Common myeloid progenitor, CD34-positive (primary cell): Measurements from ENCODE around the gene RIN3.

ENCODE experiments used
- CTCF ChIA-PET: fragments of 350-600 bp; sonication (Branson Sonifier 250); formaldehyde crosslinking; loops from one replicate; lab custom pipeline; 2021; ENCODE audit warnings: antibody characterized with exemption; lab: Charles Lee
- POLR2A ChIA-PET: fragments of 350-600 bp; sonication (Branson Sonifier 250); formaldehyde crosslinking; loops from one replicate; lab custom pipeline; 2021; ENCODE audit warnings: antibody characterized with exemption; lab: Charles Lee
- DNase-seq, 3 donors: peaks; one replicate each; pipeline versions ENCODE4 v3.0.0 to v3.0.0-alpha.2; 2013
- H3K27ac ChIP-seq, 2 experiments: 1 replicate in 1 of 2; 2 replicates in 1 of 2; pipeline ENCODE4 v1.7.0; 2013; ENCODE audit warnings: inconsistent platforms in 2 of 2, low read length in 2 of 2, mild to moderate bottlenecking in 2 of 2, low read depth in 1 of 2, moderate library complexity in 1 of 2; ENCODE audit not compliant: severe bottlenecking in 2 of 2, insufficient read depth in 1 of 2, poor library complexity in 1 of 2
- H3K27me3 ChIP-seq, 5 experiments: replicated peaks in 2 of 5; 1 replicate in 3 of 5; 2 replicates in 2 of 5; pipeline versions ENCODE4 v1.6.1 to v1.7.0; 2013; ENCODE audit warnings: low read length in 4 of 5, mild to moderate bottlenecking in 2 of 5, moderate library complexity in 2 of 5, inconsistent platforms in 1 of 5; ENCODE audit not compliant: insufficient read depth in 5 of 5, control insufficient read depth in 4 of 5
- H3K36me3 ChIP-seq, 4 experiments: 1 replicate in 2 of 4; 2 replicates in 2 of 4; pipeline versions ENCODE4 v1.6.1 to v1.7.0; 2013; ENCODE audit warnings: low read length in 3 of 4, control low read depth in 1 of 4, mild to moderate bottlenecking in 1 of 4; ENCODE audit not compliant: control insufficient read depth in 4 of 4, insufficient read depth in 4 of 4
- H3K4me1 ChIP-seq, 4 experiments: 1 replicate in 3 of 4; 2 replicates in 1 of 4; pipeline versions ENCODE4 v1.6.1 to v1.7.1; 2013; ENCODE audit warnings: low read length in 3 of 4, mild to moderate bottlenecking in 3 of 4, control low read depth in 1 of 4, inconsistent platforms in 1 of 4, moderate library complexity in 1 of 4; ENCODE audit not compliant: control insufficient read depth in 4 of 4, insufficient read depth in 4 of 4; ENCODE audit errors: control extremely low read depth in 1 of 4
- H3K4me3 ChIP-seq, 7 experiments: 1 replicate in 4 of 7; 2 replicates in 3 of 7; pipeline versions ENCODE4 v1.5.1 to v1.7.0; 2013; ENCODE audit warnings: mild to moderate bottlenecking in 7 of 7, low read length in 6 of 7, moderate library complexity in 6 of 7, inconsistent platforms in 2 of 7, low read depth in 2 of 7, control low read depth in 1 of 7; ENCODE audit not compliant: insufficient read depth in 4 of 7, control insufficient read depth in 1 of 7; ENCODE audit errors: extremely low read depth in 1 of 7
- H3K9me3 ChIP-seq, 5 experiments: 1 replicate in 4 of 5; 2 replicates in 1 of 5; pipeline versions ENCODE4 v1.6.1 to v1.7.1; 2013; ENCODE audit warnings: low read length in 4 of 5, mild to moderate bottlenecking in 2 of 5, inconsistent platforms in 1 of 5, low read depth in 1 of 5, moderate library complexity in 1 of 5; ENCODE audit not compliant: control insufficient read depth in 4 of 5, insufficient read depth in 2 of 5; ENCODE audit errors: control extremely low read depth in 1 of 5
- WGBS: methylation state at CpG from one replicate; pipeline ENCODE4 v1.1.5; 2013; ENCODE audit not compliant: insufficient coverage; 5-methylcytosine and 5-hydroxymethylcytosine counted together

RIN3 gene

DNA sequence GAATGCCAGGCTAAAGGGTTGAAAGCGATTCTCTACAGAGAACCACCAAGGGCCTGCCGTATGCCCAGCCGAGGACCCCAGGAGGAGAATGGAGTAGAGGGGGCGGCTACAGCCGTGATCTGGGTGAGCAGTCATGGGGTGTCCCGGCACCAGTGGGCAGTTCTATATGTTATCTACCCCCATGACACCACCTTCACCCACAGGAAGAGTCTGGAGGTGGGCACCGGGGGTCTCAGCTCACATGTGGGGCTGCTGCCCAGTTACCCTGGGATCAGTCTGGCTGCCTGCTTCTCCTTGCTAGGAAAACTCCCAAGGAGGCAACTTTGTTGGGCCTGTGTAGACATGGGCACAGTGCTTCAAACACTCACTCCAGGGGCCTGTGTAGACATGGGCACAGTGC lies 135.5 kb downstream of the RIN3 start:
- Histone ChIP-seq H3K4me3 (no peak overlapping the region), H3K27me3 (no peaks in the 10 kb centered on the region), H3K27ac (peak overlapping the region in 1 of 2 experiments; percentile 92), H3K9me3 (peaks cover 0 to 12% (median 0%) of the 10 kb centered on the region in 5 experiments), H3K36me3 (peaks cover 2 to 26% (median 4%) of the 10 kb centered on the region in 4 experiments), H3K4me1 (peaks cover 25 to 83% (median 71%) of the 10 kb centered on the region in 4 experiments)
- ChIA-PET POLR2A (no interaction called here), CTCF (interaction anchor here (1.3 to 7.5 kb wide), 4 partner anchors 11 to 35 kb away, joined by 3 to 43 read pairs (median 8); no protein-coding TSS in a partner anchor)
- no peak for DNase-seq
- WGBS = 90% methylated on average over 4 of the region's 7 CpGs

- H3K9me3 ChIP-seq = peaks cover 0 to 3% (median 0%) of the 10 kb centered on the region in 5 experiments
- DNase-seq = peak; percentile 64 to 84 (median 82)
- H3K27ac ChIP-seq = peak overlapping the region; percentile 92 to 93
- peaks cover 0 to 20% (median 0%) of the 10 kb centered on the region in 4 experiments for H3K36me3 ChIP-seq
- peaks cover 30 to 90% (median 79%) of the 10 kb centered on the region in 4 experiments for H3K4me1 ChIP-seq
- WGBS = 29% methylated on average over 15 of the region's 17 CpGs
- CTCF ChIA-PET = interaction anchor here (0.7 to 7.5 kb wide), 9 partner anchors 10 to 60 kb away, joined by 3 to 43 read pairs (median 7); no protein-coding TSS in a partner anchor
- peak overlapping the region in 2 of 7 experiments; percentile 25 to 37 for H3K4me3 ChIP-seq
- POLR2A ChIA-PET = no interaction called here
- no peaks in the 10 kb centered on the region for H3K27me3 ChIP-seq
Observed at GRCh38 chr14:92649934-92650545, 136.5 kb downstream of the RIN3 start.

- peak overlapping the region in 3 of 7 experiments; percentile 56 to 98 (median 94) for H3K4me3 ChIP-seq
Observed at GRCh38 chr14:92650581-92651105, 137.1 kb downstream of the RIN3 start.

GRCh38 chr14:92651106-92651757 lies 137.7 kb downstream of the RIN3 start:
- ChIA-PET CTCF (interaction anchor here (0.9 to 7.5 kb wide), 12 partner anchors 9 to 66 kb away, joined by 3 to 43 read pairs (median 6); no protein-coding TSS in a partner anchor), POLR2A (interaction anchor here (0.7 to 2.8 kb wide), 6 partner anchors 9 to 545 kb away, joined by 3 to 27 read pairs (median 4); partner anchors contain the start of gene ATXN3)
- peak overlapping the region; percentile 92 to 93 for H3K27ac ChIP-seq
- peak overlapping the region in 6 of 7 experiments; percentile 29 to 98 (median 58) for H3K4me3 ChIP-seq
- no peaks in the 10 kb centered on the region for H3K27me3 ChIP-seq
- H3K4me1 ChIP-seq = peaks cover 34 to 92% (median 87%) of the 10 kb centered on the region in 4 experiments
- WGBS = 7% methylated on average over 9 of the region's 17 CpGs
- peaks cover under 1 to 23% (median 2%) of the 10 kb centered on the region in 4 experiments for H3K36me3 ChIP-seq
- peak; percentile 90 to 98 (median 97) for DNase-seq
- H3K9me3 ChIP-seq = no peaks in the 10 kb centered on the region

More at GRCh38 chr14:92650581-92651105, 137.1 kb downstream of the RIN3 start:
- POLR2A ChIA-PET = interaction anchor here (0.7 to 2.8 kb wide), 5 partner anchors 9 to 545 kb away, joined by 3 to 27 read pairs (median 4); partner anchors contain the start of gene ATXN3
- Histone ChIP-seq H3K27ac (peak overlapping the region; percentile 92 to 93), H3K4me1 (peaks cover 36 to 91% (median 85%) of the 10 kb centered on the region in 4 experiments), H3K9me3 (no peaks in the 10 kb centered on the region), H3K27me3 (no peaks in the 10 kb centered on the region), H3K36me3 (peaks cover 0 to 21% (median under 1%) of the 10 kb centered on the region in 4 experiments)
- 82% methylated on average over 11 of the region's 12 CpGs for WGBS
- CTCF ChIA-PET = interaction anchor here (0.7 to 7.5 kb wide), 9 partner anchors 9 to 60 kb away, joined by 3 to 43 read pairs (median 7); no protein-coding TSS in a partner anchor
- no peak for DNase-seq

DNA sequence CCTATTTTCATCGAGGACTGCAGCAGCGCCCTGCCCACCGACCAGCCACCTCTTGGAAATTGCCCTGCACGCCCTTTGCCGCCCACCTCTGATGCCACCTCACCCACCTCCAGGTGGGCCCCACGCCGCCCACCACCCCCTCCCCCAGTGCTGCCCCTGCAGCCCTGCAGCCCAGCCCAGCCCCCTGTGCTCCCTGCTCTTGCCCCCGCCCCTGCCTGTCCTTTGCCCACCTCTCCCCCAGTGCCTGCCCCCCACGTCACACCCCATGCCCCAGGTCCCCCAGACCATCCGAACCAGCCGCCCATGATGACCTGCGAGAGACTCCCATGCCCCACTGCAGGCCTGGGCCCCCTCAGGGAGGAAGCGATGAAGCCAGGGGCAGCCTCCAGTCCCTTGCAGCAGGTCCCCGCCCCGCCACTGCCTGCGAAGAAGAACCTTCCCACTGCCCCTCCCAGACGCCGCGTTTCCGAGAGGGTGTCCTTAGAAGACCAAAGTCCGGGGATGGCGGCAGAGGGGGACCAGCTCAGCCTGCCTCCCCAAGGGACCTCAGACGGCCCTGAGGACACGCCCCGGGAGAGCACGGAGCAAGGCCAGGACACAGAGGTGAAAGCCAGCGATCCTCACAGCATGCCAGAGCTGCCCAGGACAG lies 138.3 kb downstream of the RIN3 start:
- WGBS = 0% methylated on average over 18 of the region's 27 CpGs
- peak in 1 of 3 donors; percentile 46 for DNase-seq
- H3K27ac ChIP-seq = peak overlapping the region; percentile 92 to 93

More for the DNA sequence above, 138.3 kb downstream of the RIN3 start:
- Histone ChIP-seq H3K36me3 (peaks cover 3 to 30% (median 6%) of the 10 kb centered on the region in 4 experiments), H3K4me3 (peak overlapping the region; percentile 75 to 98 (median 89)), H3K4me1 (peaks cover 31 to 92% (median 87%) of the 10 kb centered on the region in 4 experiments), H3K27me3 (no peaks in the 10 kb centered on the region), H3K9me3 (no peaks in the 10 kb centered on the region)
- POLR2A ChIA-PET = interaction anchor here (1.1 to 2.8 kb wide), 5 partner anchors 8 to 18 kb away, joined by 3 to 27 read pairs (median 6); no protein-coding TSS in a partner anchor
- CTCF ChIA-PET = interaction anchor here (0.6 to 7.5 kb wide), 19 partner anchors 8 to 516 kb away, joined by 3 to 43 read pairs (median 5); no protein-coding TSS in a partner anchor
